ENCODE data around the gene CDK18.

DNA sequence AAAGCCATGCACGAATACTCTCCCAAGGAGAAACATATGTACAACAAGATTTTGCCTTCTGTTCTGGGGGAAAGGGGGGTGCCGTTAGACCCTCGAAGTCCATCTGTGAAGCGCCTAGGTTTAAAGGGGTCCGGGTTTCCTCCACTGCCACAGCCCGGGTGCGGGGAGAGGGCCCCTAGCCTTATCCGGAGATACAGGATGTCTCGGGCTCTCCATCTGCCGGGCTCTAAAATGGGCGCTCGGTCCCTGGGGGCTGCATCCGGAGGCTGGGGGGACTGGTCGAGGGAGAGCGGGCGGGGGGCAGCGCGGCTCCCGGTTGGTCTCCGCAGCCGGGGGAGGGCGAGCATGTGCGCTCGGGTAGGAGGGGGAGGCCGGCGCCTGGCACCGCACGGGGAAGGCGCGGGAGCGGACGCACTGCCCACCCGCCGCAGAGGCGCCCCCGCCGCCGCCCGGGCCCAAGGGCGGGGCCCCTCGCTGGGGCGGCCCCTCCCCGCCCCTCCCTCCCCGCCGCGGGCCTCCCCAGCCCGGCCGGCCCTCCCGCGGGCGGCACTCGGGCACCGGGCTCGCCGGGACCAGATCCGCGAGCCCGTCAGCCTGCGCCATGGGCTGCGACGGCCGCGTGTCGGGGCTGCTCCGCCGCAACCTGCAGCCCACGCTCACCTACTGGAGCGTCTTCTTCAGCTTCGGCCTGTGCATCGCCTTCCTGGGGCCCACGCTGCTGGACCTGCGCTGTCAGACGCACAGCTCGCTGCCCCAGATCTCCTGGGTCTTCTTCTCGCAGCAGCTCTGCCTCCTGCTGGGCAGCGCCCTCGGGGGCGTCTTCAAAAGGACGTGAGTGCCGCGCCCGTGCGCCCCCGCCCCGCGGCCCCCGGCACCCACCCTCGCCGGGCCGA is 64.2 kb downstream of the CDK18 start:
- TF ChIP-seq, protein P1, sequence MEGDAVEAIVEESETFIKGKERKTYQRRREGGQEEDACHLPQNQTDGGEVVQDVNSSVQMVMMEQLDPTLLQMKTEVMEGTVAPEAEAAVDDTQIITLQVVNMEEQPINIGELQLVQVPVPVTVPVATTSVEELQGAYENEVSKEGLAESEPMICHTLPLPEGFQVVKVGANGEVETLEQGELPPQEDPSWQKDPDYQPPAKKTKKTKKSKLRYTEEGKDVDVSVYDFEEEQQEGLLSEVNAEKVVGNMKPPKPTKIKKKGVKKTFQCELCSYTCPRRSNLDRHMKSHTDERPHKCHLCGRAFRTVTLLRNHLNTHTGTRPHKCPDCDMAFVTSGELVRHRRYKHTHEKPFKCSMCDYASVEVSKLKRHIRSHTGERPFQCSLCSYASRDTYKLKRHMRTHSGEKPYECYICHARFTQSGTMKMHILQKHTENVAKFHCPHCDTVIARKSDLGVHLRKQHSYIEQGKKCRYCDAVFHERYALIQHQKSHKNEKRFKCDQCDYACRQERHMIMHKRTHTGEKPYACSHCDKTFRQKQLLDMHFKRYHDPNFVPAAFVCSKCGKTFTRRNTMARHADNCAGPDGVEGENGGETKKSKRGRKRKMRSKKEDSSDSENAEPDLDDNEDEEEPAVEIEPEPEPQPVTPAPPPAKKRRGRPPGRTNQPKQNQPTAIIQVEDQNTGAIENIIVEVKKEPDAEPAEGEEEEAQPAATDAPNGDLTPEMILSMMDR (IDR thresholded peaks at IDR 0.05; ENCODE audit: low read depth, low read length), result no peak
- no peak for TF ChIP-seq EZH2phosphoT487 (IDR thresholded peaks at IDR 0.05; ENCODE audit: low read depth)

All from OCI-LY3 (cell line).